DMS79 (cell line): Measurements from ENCODE around the gene POC1A.

ENCODE experiments used
- DNase-seq: peaks from one replicate; lab custom pipeline; 2025; lab: John Stamatoyannopoulos, UW

The POC1A gene

GRCh38 chr3:52128118-52128683 lies 26.0 kb downstream of the POC1A start:
- no peak for DNase-seq

- DNase-seq, result no peak
Measured at GRCh38 chr3:52126500-52126899, 27.7 kb downstream of the POC1A start.

DNA sequence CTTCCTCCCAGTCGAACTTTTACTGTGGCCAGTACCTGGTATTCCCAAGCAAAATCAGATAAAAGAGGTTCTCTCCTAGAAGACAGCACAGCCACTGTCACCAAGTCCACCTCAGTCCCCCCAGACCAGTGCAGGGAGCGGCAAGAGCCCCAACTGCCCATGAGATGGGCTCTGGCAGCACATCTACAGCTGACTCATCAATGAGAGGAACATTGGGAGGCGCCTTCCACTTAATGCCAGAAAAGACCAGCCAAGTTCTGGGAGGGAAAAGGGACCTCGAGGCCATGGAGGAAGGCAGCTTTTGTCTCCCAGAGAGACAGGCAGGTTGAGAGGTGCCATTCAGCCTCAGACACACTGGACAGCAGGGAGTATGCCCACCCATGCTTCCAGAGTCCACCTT lies 28.2 kb downstream of the POC1A start:
- DNase-seq, result no peak

DNA sequence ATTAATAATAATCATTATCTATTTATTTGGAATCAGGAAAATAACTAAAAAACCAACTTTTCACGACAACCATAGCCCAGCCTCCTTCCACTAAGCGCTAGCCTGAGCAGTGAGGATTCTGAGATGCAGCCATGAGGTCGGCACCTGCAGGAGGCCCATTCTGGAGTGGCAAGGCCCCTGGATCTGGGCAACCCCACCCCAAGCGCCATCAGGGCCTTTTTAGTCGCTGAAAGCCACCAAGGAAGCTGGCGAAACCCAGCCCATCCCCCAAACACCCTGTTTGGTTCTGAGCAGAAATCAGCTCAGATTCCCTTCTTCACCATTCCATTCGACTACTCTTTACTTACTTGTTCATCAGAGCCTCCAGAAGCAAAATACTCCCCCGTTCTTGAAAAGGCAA lies 29.5 kb downstream of the POC1A start:
- DNase-seq, result no peak

- DNase-seq, result no peak
Measured at GRCh38 chr3:52124126-52124525, 30.1 kb downstream of the POC1A start.

- no peak for DNase-seq
Measured at GRCh38 chr3:52123106-52123725, 31.0 kb downstream of the POC1A start.

GRCh38 chr3:52122491-52122890 lies 31.7 kb downstream of the POC1A start:
- no peak for DNase-seq

GRCh38 chr3:52121813-52122212 lies 32.4 kb downstream of the POC1A start:
- DNase-seq, result no peak

DNA sequence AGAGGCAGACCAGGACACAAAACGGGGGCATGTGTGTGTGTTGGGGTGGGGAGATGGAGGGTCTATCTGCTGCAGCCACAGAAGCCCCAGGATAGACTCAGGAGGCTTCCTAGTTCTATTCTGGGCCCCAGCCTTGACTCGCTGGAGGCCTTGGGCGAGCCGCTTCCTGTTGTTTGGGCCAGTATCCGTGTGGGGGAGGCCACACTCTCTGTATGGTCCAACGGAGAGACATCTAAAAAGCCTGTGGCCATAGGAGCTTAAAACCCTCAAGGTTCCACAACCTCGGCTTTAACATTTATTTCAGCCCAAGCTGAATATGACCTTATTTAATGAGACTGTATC lies 32.8 kb downstream of the POC1A start:
- no peak for DNase-seq

DNA sequence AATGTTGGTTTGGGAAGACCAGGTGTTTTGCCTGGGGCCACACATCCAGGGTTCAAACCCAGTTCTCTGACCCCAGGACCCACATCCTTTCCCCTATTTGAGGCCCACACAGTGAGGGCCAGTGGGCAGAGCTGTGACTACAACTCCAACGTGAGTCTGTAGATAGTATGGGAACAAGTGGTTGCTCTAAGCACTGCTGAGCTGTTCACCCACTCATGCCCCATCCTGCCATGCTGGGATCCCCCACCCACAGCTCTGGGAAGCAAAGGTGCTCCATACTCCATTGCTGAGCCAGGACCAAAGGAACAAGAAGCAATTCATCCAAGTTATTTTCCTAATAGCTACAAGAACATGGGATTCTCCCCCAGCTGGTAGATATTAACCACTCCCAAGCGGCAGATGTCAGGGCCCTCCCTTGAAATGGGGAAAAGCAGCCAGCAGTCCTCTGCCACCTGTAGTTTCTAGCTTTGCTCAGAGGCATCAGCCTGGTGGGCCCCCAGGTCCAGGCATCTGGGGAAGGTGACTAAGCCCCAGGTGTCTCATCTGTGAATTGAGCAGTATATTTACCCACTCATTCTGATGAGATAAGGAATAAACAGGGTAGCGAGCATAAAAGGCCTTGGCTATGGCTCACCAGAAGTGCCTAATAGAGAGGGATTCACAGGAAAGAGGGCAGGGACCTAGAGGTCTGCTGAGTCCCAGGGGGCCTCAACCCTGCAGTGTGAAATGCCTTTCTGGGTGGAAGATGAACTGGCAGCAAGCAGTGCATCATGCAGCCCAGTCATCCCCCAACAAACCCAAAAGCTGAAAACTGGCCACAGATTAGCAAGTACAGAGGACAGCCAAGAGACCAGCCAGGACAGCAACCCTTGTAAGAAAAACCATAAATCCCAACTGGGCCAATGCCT lies 33.4 kb downstream of the POC1A start:
- DNase-seq, result no peak

GRCh38 chr3:52119826-52120225 lies 34.4 kb downstream of the POC1A start:
- no peak for DNase-seq

DNA sequence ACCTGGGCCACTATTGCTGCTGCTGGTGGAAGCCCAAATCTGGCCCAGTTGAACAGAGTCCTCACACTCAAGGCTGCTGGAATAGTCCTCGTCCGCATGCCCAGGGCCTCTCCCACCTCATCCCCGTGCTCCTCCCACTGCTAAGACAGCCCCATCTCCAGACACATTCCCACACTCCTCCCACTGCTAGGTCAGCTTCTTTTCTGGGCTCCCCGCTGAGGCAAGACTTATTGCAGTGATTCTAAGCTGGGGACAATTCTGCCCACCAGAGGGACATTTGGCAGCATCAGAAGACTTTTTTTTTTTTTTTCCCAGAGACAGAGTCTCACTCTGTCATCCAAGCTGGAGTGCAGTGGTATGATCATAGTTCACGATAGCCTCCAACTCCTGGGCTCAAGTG lies 35.1 kb downstream of the POC1A start:
- DNase-seq, result no peak

DNA sequence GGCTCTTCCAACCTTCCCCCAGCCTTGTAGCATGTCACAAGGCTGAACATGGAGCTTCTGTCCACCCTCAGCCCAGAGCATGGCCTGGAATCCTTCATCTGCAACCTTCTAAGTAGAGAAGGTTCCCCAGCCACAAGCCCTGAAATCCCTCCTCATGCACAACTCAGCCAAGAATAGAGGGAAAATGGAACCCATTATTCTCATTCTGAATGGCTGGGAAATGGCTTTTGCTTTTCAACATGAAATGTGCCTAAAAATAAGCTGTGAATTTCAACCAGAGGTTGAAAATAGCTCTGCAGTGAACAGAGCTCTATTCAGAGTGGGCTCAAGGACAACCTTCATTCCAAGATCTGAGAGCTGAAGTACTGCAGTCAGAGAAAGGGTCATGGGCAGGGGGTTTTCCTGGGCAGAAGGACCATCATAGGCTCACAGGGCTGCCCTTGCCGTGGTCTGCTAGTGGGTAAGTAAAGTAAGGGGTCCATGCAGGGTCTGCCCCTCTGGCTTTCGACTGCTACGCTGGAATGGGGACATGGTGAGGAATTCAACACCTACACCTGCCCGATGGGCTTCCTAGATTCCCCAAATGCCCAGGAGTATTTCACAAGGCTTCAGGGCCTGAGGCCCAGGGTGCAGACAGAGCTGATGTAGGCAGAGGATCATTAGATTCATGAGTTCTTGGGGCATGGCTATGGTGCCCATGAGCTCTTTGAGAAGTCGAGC lies 35.9 kb downstream of the POC1A start:
- DNase-seq, result no peak

GRCh38 chr3:52117537-52117936 lies 36.7 kb downstream of the POC1A start:
- no peak for DNase-seq

DNA sequence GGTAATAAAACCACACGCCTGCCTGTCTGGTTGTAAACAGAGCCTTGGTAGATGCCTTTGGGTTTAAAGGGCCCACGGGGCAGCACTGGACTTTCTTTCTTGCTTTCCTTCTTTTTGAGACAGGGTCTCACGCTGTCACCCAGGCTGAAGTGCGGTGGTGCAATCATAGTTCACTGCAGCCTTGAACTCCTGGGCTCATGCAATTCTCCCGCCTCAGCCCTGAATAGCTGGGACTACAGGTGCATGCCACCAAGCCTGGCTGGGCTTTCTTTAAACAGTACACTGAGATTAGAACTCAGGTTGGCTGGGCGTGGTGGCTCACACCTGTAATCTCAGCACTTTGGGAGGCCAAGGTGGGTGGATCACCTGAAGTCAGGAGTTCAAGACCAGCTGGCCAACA lies 42.2 kb downstream of the POC1A start:
- DNase-seq, result no peak

GRCh38 chr3:52110502-52110901 lies 43.7 kb downstream of the POC1A start:
- no peak for DNase-seq

DNA sequence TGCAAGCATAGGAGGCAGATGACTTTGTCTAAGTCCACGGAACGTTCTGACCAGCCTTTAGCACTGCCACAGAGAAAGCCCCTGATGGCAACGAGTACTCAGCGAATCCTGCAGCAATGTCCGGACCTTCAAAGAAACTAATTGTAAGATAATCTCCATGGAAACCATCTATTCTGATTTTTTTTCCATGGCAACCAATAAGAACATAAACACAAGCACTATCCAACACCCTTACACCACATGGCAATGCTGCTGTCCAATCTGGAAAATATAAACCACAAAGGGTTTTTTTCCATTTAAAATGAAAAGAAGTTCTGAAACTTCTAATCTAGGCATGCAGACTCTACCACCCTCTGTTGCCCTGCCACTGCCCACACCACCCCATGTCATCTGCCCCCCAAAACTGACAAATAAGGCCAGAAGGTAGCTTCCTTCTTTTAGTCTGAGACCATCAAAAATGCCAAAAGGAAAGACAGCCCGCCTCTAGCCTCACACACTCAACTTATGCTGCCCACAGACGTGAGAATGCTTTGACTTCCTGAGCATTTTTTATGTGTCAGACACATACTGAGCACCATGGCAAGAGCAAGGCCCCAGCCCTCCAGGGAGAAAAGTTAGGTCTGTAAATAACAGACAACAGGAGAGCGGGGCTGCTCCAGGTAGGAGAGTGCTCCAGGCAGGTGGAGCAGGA lies 44.5 kb downstream of the POC1A start:
- DNase-seq, result no peak

DNA sequence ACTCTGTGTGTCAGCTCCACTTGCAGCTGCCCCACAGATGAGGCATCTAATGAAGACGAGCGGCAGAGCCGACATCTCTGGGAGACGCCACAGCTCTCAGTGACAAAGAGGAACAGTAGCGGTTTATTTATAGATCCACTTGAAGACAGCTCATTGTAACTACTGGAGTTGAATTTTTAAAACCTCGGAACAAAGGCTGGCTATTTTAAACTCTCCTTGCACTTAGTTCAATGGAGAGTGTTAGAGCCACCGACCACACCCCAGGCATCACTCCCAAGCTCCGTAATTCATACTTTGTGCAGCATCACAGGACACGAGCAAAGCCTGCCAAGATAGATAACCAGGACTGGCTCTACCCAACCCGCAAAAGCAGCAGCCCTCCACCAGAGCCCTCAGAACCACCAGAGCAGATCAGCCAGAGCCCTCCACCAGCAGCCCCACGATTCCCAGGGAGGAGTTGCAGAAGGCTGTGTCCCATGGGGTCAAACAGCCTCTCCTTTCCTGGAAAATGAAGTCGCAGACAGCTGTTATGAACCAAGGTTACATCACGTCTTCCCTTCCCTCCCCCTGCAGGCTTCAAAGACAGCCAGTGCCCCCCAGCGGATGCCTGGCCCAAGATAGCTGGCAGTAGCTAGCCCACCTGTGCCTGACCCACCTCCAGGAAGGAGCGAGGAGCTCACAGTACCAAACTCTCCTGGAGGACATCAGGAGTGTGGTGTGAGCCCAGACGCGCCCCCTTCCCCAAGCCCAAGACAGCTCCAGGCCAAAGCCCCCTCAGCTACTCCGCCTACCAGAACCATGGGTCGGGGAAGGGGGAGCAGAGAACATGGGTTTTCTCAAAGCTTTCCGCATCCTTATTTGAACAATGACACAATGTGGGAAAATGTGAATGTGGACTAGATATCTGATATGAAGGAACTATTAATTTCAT lies 45.7 kb downstream of the POC1A start:
- DNase-seq, result no peak

DNA sequence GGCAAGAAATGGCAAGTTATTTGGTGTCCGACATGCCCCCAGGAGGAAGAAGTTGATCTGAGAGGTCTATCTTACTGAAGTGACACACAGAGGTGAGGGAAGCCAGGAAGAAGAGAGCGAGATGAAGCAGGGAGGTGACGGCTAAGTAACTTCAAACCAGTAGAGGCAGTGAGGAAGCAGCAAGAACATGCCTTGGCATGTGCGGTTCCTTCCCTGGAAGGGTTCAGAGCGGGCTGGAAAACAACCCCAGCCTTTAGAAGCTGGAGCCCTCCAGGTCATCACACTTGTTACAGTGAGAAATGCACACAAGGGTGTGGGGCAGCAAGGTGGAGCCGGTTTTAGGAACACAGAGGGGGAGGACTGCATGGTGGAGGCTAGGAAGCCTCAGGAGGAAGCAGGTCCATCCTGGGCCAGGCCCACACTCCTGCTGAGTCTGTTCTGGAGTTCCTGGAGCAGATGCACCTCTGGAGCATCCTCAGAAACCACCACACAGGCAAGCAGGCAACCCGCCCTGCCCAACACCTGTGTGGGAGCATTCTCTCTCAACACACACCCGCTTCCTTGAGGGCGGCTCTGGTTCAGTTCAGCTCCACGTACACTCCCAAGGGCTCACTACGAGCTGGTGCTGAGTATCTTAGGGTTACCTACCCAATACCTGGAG lies 47.1 kb downstream of the POC1A start:
- DNase-seq, result no peak
